ENCODE data around the gene TIMM10. TPM values are rescaled to one million over a fixed set of nuclear protein-coding genes. Genes with fewer than 3 reads are reported as not detected.
"Not testable (repeated sequence)": the region's sequence is repeated elsewhere in the genome, so short reads cannot be mapped to it uniquely, and the experiment has no call there.

Gene TIMM10
- total RNA-seq, 1 experiment from 2014 or later = 36.2 TPM

- no peak for DNase-seq (ENCODE audit: low spot score)
- in situ Hi-C loops (cut with HindIII; ENCODE audit: low sequenced_read_pairs) = no loop called here
These were observed 14.0 kb upstream of the TIMM10 start for GRCh38 chr11:57544566-57544965.

- in situ Hi-C loops (cut with HindIII; ENCODE audit: low sequenced_read_pairs) = no loop called here
- no peak for DNase-seq (ENCODE audit: low spot score)
These were observed 13.0 kb upstream of the TIMM10 start for GRCh38 chr11:57543593-57543992.

- DNase-seq (ENCODE audit: low spot score) = no peak
- in situ Hi-C loops (cut with HindIII; ENCODE audit: low sequenced_read_pairs) = no loop called here
These were observed 12.0 kb upstream of the TIMM10 start for GRCh38 chr11:57542582-57542981.

GRCh38 chr11:57541169-57541568, 10.6 kb upstream of the TIMM10 start:
- in situ Hi-C loops (cut with HindIII; ENCODE audit: low sequenced_read_pairs) = no loop called here

GRCh38 chr11:57539342-57539741, 8.8 kb upstream of the TIMM10 start:
- no peak for DNase-seq (ENCODE audit: low spot score)
- in situ Hi-C loops (cut with HindIII; ENCODE audit: low sequenced_read_pairs) = no loop called here

More at GRCh38 chr11:57541169-57541568, 10.6 kb upstream of the TIMM10 start:
- DNase-seq (ENCODE audit: low spot score) = no peak

GRCh38 chr11:57536947-57537619, 6.5 kb upstream of the TIMM10 start, which contains the start of gene SMTNL1:
Gene SMTNL1 (plus strand): TSS chr11:57537595. CDS start chr11:57542643, 5,048 bp downstream.
- in situ Hi-C loops (cut with HindIII; ENCODE audit: low sequenced_read_pairs) = no loop called here
- DNase-seq (ENCODE audit: low spot score) = no peak

- DNase-seq (ENCODE audit: low spot score); in situ Hi-C loops (cut with HindIII; ENCODE audit: low sequenced_read_pairs): not testable (repeated sequence)
These were observed 3.9 kb upstream of the TIMM10 start for GRCh38 chr11:57534449-57534848.

GRCh38 chr11:57530215-57530595, 349 bp downstream of the TIMM10 start:
- DNase-seq (ENCODE audit: low spot score) = no peak
- in situ Hi-C loops (cut with HindIII; ENCODE audit: low sequenced_read_pairs) = no loop called here

GRCh38 chr11:57529012-57529411, 1.5 kb downstream of the TIMM10 start:
- no peak for DNase-seq (ENCODE audit: low spot score)
- in situ Hi-C loops (cut with HindIII; ENCODE audit: low sequenced_read_pairs) = no loop called here

GRCh38 chr11:57527056-57527631, 3.4 kb downstream of the TIMM10 start:
- in situ Hi-C loops (cut with HindIII; ENCODE audit: low sequenced_read_pairs) = no loop called here
- DNase-seq (ENCODE audit: low spot score) = peak; percentile 79

- no peak for DNase-seq (ENCODE audit: low spot score)
- in situ Hi-C loops (cut with HindIII; ENCODE audit: low sequenced_read_pairs) = no loop called here
These were observed 7.1 kb downstream of the TIMM10 start for GRCh38 chr11:57523419-57523818.

- in situ Hi-C loops (cut with HindIII; ENCODE audit: low sequenced_read_pairs) = no loop called here
- no peak for DNase-seq (ENCODE audit: low spot score)
These were observed 9.4 kb downstream of the TIMM10 start for GRCh38 chr11:57521116-57521515.

GRCh38 chr11:57516061-57516443, 14.5 kb downstream of the TIMM10 start:
- in situ Hi-C loops (cut with HindIII; ENCODE audit: low sequenced_read_pairs) = no loop called here
- DNase-seq (ENCODE audit: low spot score) = no peak

GRCh38 chr11:57515332-57516060, 15.1 kb downstream of the TIMM10 start, which contains the start of gene SLC43A1:
Gene SLC43A1 (minus strand): TSS chr11:57515702. CDS start chr11:57514111, 1,591 bp downstream.
- no peak for DNase-seq (ENCODE audit: low spot score)
- in situ Hi-C loops (cut with HindIII; ENCODE audit: low sequenced_read_pairs) = no loop called here

- DNase-seq (ENCODE audit: low spot score) = no peak
- in situ Hi-C loops (cut with HindIII; ENCODE audit: low sequenced_read_pairs) = no loop called here
These were observed 15.8 kb downstream of the TIMM10 start for GRCh38 chr11:57514538-57515331.

- DNase-seq (ENCODE audit: low spot score) = no peak
- in situ Hi-C loops (cut with HindIII; ENCODE audit: low sequenced_read_pairs) = no loop called here
These were observed 16.5 kb downstream of the TIMM10 start for GRCh38 chr11:57513911-57514537.

- DNase-seq (ENCODE audit: low spot score) = no peak
- in situ Hi-C loops (cut with HindIII; ENCODE audit: low sequenced_read_pairs) = no loop called here
These were observed 17.1 kb downstream of the TIMM10 start for GRCh38 chr11:57513452-57513795.

GRCh38 chr11:57512646-57513451, 17.7 kb downstream of the TIMM10 start:
- no peak for DNase-seq (ENCODE audit: low spot score)
- in situ Hi-C loops (cut with HindIII; ENCODE audit: low sequenced_read_pairs) = no loop called here

Data from G401 (cell line).